Bone marrow (tissue), 2 donors: ENCODE results near the gene COX14.
"Not testable (repeated sequence)": the region's sequence is repeated elsewhere in the genome, so short reads cannot be mapped to it uniquely, and the experiment has no call there.

Experiments used
- DNase-seq, 2 donors: peaks; one replicate each; lab custom pipeline; 2025; lab: John Stamatoyannopoulos, UW

Gene COX14

GRCh38 chr12:50107416-50108268 is 4.4 kb upstream of the COX14 start:
- no peak for DNase-seq

- no peak for DNase-seq
These were observed 2.7 kb upstream of the COX14 start for GRCh38 chr12:50109319-50109718.

- no peak for DNase-seq
These were observed 1.8 kb upstream of the COX14 start for GRCh38 chr12:50110127-50110761.

GRCh38 chr12:50110762-50111351 is 1.2 kb upstream of the COX14 start:
- no peak for DNase-seq

- DNase-seq, result no peak
These were observed 692 bp upstream of the COX14 start for GRCh38 chr12:50111395-50111692.

GRCh38 chr12:50112456-50113218 is 601 bp downstream of the COX14 start:
- peak in 1 of 2 donors; percentile 12 for DNase-seq

- DNase-seq, result no peak
These were observed 5.1 kb downstream of the COX14 start for GRCh38 chr12:50117057-50117622.

- DNase-seq, result no peak
These were observed 7.4 kb downstream of the COX14 start for GRCh38 chr12:50119387-50119786.

- DNase-seq, result no peak
These were observed 8.5 kb downstream of the COX14 start for GRCh38 chr12:50120521-50120920.

- no peak for DNase-seq
These were observed 8.9 kb downstream of the COX14 start for GRCh38 chr12:50120953-50121352.

GRCh38 chr12:50121641-50122040 is 9.6 kb downstream of the COX14 start:
- no peak for DNase-seq

GRCh38 chr12:50123203-50123602 is 11.2 kb downstream of the COX14 start:
- DNase-seq, result no peak

GRCh38 chr12:50127546-50127945 is 15.5 kb downstream of the COX14 start:
- DNase-seq, result no peak

- no peak for DNase-seq
These were observed 17.3 kb downstream of the COX14 start for GRCh38 chr12:50129290-50129689.

GRCh38 chr12:50132505-50133135 is 20.6 kb downstream of the COX14 start:
- peak in 1 of 2 donors; percentile 43 for DNase-seq

GRCh38 chr12:50142993-50143392 is 31.0 kb downstream of the COX14 start:
- DNase-seq, result no peak

- no peak for DNase-seq
These were observed 33.4 kb downstream of the COX14 start for GRCh38 chr12:50145439-50145838.

- no peak for DNase-seq
These were observed 35.2 kb downstream of the COX14 start for GRCh38 chr12:50147281-50147680.

- DNase-seq, result not testable (repeated sequence)
These were observed 36.0 kb downstream of the COX14 start for GRCh38 chr12:50148011-50148410.

GRCh38 chr12:50149311-50149710 is 37.3 kb downstream of the COX14 start:
- no peak for DNase-seq

GRCh38 chr12:50151047-50151687 is 39.1 kb downstream of the COX14 start:
- DNase-seq, result no peak
